ENCODE measurements around the gene NQO1.
"Not testable (repeated sequence)": the region's sequence is repeated elsewhere in the genome, so short reads cannot be mapped to it uniquely, and the experiment has no call there.

NQO1 gene

DNA sequence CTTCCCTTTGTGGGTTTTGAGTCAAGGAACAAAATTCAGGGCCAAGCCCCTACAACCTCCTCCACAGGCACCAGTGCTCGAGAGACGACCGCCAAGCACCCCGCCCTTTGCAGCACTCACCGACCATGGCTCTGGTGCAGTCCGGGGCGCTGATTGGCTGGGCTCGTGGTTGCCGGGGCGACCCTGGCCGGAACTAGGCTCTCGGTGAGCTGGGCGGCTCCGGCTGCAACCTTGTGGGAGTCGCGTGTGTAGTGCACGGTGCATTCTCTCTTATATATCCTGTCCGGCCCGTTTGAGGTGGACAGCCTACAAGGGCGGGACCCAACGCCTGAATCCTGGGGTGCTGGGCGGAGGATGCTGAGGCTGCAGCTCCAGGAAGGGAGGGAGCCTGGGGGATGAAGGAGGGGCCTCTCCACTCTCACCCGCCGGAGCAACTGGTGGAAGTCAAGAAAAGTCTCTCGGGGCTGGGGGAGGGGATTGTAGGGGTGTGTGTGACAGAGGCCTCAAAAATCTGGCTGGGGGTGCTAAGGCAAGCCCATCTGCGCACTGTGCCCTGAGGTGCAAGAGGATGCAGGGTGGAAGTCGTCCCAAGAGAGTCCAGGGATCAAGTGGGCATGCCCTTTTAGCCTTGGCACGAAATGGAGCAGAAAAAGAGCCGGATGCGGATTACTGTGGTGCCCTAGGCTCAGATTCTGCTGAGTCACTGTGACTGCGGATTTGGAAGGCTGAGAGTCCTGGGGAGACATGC, at the start of gene NQO1:
Gene NQO1 (minus strand): TSS at position 248 of the 748 bp plus-strand sequence. CDS start 121 bp downstream, at position 127.
- DNase-seq = peak; percentile 73

- DNase-seq = no peak
Measured at GRCh38 chr16:69775563-69775962, 49.2 kb upstream of the NQO1 start.

- DNase-seq = no peak
Measured at GRCh38 chr16:69773260-69773947, 47.0 kb upstream of the NQO1 start.

DNA sequence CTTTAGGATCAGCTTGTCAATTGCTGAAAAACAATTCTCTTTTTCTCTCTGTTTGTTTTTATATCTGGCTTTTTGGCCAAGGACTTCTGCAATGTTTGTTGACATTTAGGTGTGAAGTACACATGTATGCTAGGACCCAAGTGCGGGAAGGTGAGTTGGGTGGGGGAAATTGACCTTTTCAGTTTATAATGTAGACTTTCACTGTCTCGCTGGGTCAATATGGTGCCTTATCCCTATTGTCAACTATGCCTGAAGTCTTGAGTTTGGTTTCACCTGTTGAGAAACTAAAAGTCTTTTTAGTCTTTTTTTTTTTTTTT, 45.2 kb upstream of the NQO1 start:
- no peak for DNase-seq

DNA sequence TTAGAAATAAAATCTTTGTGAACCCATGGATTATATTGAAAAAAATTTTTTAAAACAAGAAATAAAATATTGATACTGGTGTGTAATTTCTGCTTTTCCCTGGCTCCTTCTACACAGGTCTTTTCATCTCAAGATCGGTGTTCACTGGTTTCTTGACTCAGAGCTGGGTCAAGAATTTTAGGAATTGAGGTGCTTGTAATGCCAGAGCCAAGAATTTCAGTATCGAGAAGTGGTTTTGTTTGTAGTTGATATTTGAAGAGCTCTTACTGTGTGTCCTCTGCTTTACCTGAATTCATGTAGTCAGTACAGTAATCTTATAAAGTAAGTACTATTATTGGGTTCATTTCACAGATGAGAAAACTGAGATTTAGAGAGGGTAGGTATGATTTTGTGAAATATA, 43.0 kb upstream of the NQO1 start:
- no peak for DNase-seq

DNA sequence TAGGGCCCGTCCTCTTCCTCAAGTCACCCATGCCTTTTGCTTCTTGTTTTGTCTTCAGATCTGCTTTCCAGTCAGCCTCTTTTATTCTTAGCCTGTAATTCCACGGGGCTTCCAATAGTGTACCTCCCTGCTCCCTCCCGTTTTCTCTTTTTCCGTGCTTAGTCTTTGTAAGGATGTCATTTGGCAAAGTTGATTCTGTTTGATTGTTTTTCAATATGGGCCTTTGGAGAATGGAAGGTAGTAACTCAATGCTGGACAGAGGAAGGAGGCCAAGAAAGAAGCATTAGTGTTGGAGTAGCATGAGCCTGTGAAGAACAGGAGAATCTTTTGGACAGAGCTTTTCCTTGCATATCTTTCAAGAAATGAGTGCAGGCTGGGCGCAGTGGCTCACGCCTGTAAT, 42.3 kb upstream of the NQO1 start:
- no peak for DNase-seq

DNA sequence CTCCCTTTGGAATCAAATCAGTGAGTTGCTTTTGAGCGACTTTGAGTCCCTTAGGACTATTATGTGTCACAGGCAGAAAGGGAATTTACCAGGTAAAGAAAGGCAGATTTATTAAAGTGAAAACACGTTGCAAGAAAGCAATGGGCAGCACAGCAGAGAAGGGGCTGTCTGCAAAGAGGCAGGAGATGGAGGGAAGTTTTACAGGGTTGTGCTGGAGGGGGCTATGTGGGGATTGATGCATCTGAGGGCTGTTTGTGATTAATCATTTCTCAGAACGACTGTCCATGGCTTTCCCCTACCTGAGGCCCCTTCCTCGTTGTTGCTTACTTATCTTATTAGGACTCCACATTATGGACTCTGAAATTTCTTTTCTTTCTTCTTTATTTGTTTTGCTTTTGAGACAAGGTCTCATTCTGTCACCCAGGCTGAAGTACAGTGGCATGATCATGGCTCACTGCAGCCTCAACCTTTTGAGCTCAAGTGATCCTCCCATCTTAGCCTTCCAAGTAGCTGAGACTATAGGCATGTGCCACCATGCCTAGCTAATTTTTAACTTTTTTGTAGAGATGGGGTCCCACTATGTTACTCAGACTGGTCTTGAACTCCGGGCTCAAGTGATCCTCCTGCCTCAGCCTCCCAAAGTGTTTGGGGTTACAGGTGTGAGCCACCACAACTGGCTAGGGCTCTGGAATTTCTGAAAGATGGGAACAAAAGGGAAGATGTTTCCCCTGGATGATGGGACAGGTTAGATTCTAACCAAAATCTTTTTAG, 41.3 kb upstream of the NQO1 start:
- DNase-seq = no peak

GRCh38 chr16:69763599-69763942, 37.2 kb upstream of the NQO1 start:
- DNase-seq = no peak

DNA sequence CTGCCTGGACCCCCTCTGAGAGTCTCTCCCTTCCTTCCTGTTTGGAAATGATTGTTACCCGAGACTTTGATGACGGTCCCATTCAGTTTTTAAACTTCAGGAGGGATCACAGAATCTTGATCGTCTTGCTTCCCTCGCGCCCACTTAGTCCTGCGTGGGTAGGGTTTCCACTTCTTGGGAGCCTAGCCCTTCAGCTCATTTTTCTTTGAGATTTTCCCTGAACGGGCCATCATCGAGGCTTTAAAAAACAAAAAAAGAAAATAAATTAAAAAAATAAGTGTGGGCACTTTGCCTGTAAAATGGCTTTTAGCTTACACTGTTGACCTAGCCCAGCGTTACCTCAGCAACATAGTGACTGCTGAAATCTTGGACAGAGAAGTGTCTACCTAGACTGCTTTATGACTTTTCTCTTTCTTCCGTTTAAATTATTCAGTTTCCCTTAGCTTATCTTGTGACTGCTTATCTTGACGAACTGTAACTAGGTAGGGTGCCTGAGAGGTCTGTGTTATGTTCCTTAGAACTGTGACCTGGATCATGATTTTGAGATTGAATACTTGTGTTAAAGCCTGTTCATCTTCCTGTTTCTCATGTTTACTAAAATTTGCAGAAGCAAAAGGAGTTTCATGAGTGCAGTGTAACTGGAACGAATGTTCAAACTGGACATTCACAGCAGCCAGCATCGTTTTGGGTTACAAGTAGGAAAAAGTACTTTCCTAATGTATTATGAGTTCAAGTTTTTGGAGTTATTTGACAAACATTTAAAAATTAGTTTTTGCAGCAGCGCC, 36.6 kb upstream of the NQO1 start:
- no peak for DNase-seq

GRCh38 chr16:69761983-69762813, 35.8 kb upstream of the NQO1 start, which contains the start of gene WWP2:
TSS of gene WWP2 (plus strand) at chr16:69762332. CDS start at chr16:69787011, 24,679 bp downstream.
- DNase-seq = peak; percentile 71

- DNase-seq = not testable (repeated sequence)
Measured at GRCh38 chr16:69757375-69757774, 31.0 kb upstream of the NQO1 start.

GRCh38 chr16:69756705-69757104, 30.3 kb upstream of the NQO1 start:
- DNase-seq = no peak

GRCh38 chr16:69754469-69755310, 28.3 kb upstream of the NQO1 start, which contains the start of gene NOB1:
TSS of gene NOB1 (minus strand) at chr16:69754926. CDS start at chr16:69754910, 16 bp downstream.
- DNase-seq = peak; percentile 85

GRCh38 chr16:69754143-69754468, 27.7 kb upstream of the NQO1 start:
- no peak for DNase-seq

GRCh38 chr16:69748694-69749345, 22.5 kb upstream of the NQO1 start:
- no peak for DNase-seq

GRCh38 chr16:69747115-69747514, 20.8 kb upstream of the NQO1 start:
- no peak for DNase-seq

DNA sequence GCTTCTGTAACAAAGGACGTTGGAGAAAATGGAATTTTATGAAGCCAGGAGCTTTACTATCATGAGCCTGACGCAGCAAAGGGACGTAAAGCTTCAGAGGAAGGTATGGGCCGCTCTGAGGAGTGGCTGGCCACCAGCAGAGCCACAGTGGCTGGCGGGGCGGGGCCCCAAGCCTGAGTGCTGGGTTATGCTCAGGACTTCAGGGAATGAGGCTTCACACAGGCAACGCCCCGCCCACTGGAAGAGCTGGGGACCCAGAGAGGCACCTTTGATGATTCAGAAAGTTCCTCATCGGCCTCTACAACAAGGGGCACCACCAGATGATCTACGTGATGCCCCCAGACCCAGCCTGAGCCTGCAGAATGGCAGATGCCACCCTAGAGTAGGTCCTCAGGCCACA, 19.6 kb upstream of the NQO1 start:
- DNase-seq = no peak

GRCh38 chr16:69745232-69745612, 18.9 kb upstream of the NQO1 start:
- DNase-seq = no peak

- no peak for DNase-seq
Measured at GRCh38 chr16:69744363-69745231, 18.2 kb upstream of the NQO1 start.

Measured in NCI-H1105 treated with DMSO at 0.1 percent for 48 hours (cell line).